HG02981 (cell line): ENCODE data around the gene DNLZ.

Experiments used
- ATAC-seq: cut with Tn5 transposase; IDR thresholded peaks from one replicate; pipeline ENCODE4 v1.9.1; 2021; ENCODE audit warnings: mild to moderate bottlenecking, moderate library complexity; ENCODE audit not compliant: unreplicated experiment

DNLZ gene

DNA sequence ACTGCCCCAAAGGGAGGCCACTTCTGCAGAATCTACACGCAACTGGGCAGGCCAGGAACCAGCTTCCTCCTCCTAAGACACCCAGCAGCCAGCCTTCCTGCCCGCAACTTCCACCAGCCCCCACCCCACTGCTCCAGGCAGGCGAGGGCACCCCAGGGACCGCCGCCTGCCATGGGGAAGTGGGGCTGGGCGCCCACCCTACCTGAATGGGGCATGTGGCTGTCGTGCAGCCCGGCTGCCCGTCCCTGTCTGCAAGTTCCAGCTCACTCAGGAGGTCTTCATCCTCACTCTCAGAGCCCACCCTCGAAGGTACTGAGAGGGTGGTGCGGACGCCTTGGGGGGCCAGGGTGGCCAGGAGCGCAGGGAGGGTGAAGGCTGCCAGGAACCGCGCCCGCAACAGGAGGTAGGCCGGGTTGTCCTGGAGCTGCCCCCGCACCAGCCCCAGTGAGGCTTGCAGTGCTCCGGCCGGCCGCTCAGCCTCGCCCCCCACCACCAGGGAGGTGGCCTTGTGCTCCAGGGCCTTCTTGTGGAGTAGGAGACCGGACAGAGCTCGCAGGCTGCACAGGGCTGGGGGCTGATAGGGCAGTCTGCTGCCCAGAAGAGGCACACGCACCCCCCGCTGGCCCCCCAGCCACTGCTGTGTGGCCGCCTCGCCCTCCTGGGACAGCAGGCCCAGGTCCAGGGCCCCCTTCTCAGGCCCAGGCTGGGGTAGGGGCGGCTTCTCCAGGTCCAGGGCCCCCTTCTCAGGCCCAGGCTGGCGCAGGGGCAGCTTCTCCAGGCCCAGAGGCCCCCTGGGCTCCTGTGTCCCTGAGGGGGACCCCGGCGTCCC, 14.0 kb upstream of the DNLZ start:
- ATAC-seq, result no peak

DNA sequence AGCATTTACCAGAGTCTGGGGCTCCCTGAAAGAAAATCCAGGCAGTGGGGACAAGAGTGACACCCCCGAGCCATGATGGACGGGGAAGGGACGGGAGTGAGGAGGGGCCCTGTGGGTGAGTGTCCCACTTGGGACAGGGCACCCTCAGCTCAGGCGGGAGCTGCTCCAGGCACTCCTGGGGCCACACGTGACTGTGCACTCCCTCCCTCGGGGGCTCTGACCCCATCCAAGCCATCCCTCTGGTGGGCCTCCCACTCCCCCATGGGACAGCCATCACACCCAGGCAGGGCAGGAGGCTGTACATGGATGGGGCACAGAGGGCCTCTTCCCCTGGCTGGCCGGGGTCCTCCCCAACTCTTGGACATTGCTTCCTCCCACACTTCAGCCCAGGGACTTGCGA, 12.9 kb upstream of the DNLZ start:
- ATAC-seq, result no peak

DNA sequence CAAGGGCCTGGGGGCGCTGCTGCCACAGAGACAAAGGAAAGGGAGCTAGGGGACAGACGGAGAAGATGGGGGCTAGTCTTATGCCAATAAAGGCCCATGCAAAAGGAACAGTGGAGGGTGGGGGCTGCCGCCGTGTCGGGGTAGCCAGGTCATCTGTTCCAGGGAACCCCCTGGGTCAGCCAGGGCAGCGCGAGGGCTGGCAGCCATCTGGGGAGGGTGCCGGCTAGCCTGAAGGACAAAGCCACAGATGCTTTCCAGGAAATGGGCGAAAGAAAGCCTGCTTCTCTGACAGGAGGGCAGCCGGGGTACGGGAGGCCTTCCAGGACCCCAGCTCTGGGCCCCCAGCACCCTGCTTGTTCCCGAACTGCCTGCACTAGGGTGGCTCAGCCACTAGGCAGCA, 11.6 kb upstream of the DNLZ start:
- ATAC-seq, result no peak

DNA sequence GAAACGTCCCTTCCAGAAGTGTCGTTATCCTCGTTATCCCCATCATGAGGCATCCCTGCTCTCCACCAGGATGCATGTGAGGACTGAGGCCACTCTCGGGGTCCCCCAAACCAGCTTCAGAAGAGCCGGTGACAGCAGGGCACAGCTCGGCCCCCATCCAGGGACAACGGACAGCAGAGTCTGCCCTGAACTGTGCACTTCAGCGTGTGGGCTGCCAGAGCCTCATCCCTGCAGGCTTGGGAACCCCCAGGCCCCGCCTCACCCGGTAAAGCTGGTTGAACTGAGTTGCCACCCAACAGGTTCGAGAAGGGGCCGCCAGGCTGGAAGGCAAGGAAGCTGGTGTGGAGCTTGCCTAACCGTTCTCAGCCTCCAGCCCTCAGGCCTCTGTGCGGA, 10.6 kb upstream of the DNLZ start:
- no peak for ATAC-seq

DNA sequence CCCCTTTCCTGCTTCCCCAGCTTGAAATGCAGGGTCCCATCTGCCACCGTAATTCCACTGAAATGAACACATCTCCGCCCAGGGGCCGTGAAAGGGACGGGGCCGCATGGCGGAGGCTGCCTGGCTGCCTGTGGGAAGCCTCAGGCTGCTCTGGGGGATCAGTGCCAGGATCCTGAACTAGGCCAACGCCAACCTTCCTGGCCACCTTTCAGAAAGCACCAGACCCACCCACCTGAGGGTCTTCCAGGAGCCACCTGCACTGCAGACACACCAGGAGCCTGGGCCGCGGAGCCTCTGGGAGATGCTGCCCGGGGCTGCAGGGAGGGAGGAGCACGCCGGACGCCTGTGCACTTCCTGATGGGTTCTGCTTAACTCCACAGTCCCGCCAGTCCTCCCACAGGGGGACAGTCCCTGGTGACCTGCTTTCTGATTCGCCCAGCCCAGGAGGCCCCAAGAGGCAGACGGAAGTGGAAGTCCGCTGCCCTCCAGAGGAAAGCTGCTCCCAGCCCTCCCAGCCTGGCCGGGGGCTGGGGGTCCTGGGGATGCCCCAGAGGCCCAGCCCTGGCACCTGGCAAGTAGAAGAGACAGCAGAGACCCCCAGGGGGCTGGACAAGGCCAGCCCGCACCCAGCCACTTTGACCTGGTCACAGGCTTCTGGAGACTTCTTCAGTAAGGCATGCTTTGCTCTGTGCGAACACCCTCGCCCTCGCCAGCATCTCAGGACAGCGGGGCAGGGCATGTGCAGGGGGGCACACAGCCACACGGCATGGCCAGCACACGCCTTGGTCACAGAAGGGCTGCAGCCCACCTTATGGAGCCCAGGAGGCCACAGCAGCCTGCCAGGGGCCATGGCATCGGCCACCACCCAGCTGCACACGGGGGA, 10.0 kb upstream of the DNLZ start, which contains the start of gene CARD9:
TSS of gene CARD9 (minus strand) at position 370 of the 883 bp plus-strand sequence. CDS start 1,591 bp downstream, outside the sequence.
- ATAC-seq, result no peak

- no peak for ATAC-seq
Measured at GRCh38 chr9:136372561-136373299, 9.2 kb upstream of the DNLZ start.

DNA sequence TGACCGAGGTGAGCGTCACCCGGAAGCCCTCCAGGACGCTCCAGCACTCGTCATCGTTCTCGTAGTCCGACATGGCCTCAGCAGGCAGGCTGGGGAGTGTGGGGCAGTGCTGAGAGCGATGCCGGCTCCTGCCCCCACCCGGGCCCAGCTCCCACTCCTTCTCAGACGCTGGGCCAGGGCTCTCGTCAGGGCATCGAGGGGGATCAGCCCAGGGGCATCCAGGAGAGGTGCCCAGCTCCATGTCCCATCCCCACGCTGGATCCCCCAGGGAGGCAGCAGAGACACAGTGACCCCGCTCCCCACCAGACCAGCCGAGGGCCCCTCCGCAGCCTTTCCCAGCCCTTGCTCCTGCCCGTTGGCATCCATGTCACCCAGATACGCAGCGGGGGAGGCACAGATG, 8.5 kb upstream of the DNLZ start:
- no peak for ATAC-seq

GRCh38 chr9:136371533-136371880, 8.0 kb upstream of the DNLZ start:
- ATAC-seq, result no peak

DNA sequence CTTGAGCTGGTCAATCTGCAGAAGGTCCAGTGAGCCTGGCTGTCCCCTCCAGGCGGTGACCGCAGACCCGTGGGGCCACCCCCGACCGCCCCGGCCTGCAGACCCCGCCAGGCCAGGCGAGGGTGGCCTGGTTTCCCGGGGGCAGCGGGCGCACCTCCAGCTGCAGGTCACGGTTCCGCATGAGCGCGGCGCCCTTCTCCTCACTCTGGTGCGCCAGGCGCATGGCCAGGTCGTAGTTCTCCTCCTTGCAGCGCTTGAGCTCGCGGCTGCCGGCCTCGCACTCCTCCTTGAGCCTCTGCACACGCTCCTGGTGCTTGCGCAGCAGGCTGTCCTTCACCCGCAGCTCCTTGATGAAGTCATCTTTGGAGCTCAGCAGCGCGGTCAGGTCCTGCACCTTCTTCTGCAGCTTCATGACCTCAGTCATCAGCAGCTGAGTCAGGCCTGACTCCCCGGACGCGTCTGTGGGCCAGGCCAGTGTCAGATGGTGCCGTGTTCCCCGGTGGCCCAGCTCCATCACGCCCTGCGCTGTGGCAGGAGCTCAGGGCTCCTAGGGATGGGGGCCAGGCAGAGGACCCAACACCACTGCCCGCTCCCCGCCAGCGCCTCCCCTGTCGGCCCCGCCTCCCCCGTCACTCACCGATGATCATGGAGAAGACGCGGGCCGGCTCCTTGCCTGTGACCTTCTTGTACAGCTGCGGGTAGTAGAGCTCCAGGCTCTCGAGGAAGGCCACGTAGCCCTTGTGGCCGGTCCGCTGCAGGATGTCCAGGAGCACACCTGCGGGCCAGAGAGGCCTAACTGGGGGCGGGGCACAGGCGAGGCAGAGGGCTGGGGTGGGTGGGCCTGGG, 7.4 kb upstream of the DNLZ start:
- no peak for ATAC-seq

DNA sequence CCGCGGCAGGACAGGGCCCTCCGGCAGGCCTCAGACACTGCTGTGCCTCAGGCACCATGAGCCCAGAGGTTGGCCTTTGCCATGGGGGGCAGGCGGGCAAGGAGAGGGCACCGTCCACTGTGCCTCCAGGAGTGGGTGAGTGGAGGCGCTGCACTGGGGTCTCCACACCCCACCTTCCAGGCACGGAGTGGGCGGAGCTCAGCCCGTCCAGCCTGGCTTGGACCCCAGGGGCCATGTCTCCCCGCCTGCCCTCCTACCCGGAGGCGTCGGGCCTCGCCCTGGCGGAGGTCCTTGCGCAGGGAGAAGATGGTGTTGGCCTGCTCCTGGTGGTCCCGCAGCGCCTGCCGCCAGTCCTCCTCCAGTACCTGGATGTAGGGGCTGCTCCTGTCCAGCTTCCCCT, 6.5 kb upstream of the DNLZ start:
- no peak for ATAC-seq

- ATAC-seq, result no peak
Measured at GRCh38 chr9:136368190-136368589, 4.6 kb upstream of the DNLZ start.

- ATAC-seq, result no peak
Measured at GRCh38 chr9:136367296-136368145, 4.0 kb upstream of the DNLZ start.

DNA sequence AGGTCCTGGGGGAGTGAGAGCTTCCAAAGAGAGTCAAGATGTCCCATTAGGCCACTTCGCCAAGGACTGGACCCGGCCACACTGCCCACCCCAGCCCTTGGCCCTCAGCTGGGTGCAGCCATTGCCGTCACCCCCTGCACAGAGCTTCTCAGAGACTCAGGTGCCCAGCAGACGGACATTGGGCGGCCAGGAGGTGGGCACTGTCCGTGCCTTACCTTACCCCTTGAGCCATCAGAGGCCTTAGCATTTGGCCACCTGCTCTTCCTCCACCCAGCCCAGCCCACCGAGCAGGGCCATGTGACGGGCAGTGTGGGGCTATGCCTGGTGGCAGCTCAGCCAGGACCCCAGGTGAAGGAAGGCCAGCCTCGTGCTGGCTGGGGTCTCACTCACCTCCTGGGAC, 3.3 kb upstream of the DNLZ start:
- ATAC-seq, result no peak

- ATAC-seq, result no peak
Measured at GRCh38 chr9:136365775-136366222, 2.3 kb upstream of the DNLZ start.

DNA sequence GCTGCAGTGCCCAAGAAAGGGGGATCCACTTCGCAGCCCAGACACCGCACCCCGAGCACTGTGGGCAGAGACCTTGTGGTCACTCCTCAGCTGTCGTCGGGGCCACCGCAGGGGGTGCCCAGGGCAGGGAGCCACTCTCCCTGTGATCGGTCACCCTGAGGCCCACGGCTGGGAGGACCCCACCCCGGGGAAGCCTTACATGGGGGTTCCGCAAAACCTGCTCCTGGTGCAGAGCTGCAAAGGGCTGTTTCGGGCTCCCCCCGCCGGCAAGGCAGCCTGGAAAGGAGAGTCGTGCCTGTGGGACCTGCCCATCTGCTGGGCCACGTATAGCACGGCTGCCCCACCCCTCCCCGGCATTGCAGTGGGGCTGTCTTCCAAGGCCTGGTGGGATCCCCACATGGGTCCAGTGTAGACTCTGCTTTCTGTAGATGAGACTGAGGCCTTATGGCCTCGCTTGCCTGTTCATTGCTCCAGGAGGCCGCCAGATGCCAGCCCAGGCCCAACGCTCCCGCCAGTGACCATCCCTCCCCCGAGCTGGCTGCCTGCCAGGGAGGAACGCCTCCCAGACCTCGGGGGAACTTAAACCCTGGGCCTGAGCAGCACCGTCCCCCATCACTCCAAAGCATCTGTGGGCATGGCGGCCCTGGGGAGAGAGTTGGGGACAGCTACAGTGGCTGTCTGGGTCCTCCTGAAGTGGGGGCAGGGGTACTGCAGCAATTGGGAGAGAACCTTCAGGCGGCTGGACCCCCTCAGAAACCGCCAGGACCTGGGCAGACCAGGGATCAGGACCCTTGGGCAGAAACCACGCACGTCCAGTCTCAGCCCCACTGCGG, 1.6 kb upstream of the DNLZ start:
- ATAC-seq, result no peak

DNA sequence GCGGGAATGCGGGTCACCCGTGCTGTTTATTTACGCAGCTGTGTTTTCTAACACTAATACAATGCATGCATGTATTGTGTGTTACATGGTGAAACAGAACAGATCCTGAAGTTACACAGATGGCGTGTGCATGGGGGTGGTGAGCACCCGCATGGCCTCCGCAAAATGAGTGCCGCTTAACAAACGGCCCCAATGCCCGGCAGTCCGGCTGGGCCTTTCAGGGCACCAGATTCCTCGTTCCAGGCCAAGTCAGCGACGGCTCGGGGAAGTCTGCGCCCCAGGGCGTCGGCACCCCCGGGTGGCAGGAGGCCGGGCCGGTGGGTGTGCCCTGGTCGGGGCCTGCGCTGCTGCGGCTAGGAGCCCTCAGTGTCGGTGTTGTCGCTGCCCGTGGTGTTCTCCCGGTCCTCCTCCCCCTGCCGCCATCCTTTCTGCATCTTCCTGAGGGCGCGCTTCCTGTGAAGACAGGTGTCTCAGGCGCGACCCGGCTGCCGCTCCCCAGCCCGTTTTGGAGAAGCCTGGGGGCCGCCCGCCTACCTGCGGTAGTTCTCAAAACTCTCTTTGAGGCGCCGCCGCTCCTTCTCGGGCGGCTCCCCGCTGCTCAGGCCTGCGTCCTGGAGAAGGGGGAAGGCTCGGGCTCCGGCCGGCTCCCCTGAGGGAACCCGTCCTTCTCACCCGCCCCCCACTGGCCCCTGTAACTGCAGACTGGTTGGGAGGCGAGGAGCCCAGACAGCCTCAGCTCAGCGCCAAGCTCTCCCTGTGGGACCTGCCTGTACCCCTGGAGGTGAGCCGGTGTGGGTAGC, 605 bp upstream of the DNLZ start:
- no peak for ATAC-seq

GRCh38 chr9:136362450-136362784, 1.1 kb downstream of the DNLZ start:
- ATAC-seq, result no peak
